ENCODE results near the gene TCF7L1. TPM values are rescaled to one million over a fixed set of nuclear protein-coding genes. Genes with fewer than 3 reads are reported as not detected.

Gene TCF7L1
- total and polyA plus RNA-seq, 9 of the 15 experiments (the other 6 are each of a cell fraction or from before 2014, with no cell fraction given): 0.03 to 0.11 (median 0.07) TPM; not detected in 5

GRCh38 chr2:85169581-85169980 is 36.4 kb downstream of the TCF7L1 start (continued):
- no peak for TF ChIP-seq TSHZ1 (CRISPR knock-in tag; IDR thresholded peaks at IDR 0.05)

DNA sequence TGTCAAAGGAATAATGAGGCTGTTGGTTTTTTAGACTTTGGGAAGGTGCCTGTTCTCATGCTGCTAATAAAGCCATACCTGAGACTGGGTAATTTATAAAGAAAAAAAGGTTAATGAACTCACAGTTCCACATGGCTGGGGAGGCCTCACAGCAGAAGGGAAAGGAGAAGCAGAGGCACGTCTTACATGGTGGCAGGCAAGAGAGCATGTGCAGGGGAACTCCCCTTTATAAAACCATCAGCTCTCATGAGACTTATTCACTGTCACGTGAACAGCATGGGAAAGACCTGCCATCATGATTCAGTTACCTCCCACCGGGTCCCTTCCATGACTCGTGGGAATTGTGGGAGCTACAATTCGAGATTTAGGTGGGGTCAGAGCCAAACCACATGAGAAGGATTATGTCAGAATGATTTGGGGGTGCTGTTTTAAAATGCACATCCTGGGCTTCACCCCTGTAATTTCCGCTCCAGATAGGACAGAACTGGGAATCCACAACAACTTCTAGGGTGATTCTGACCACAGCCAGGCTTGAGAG is 37.8 kb downstream of the TCF7L1 start:
- 0% methylated on average over 6 of the region's 6 CpGs for WGBS (ENCODE audit: insufficient coverage, low coverage, missing lambda C conversion rate)

More for the DNA sequence above, 37.8 kb downstream of the TCF7L1 start:
- Histone ChIP-seq H3K4me1 (replicated peaks in 1 of 2; ENCODE audit: control insufficient read depth in 2 of 2, insufficient read depth in 2 of 2, low read length in 2 of 2) (no peaks in the 10 kb centered on the region), H3K27ac (ENCODE audit: extremely low read depth, low read depth, low read length) (no peak overlapping the region), H3K9ac (ENCODE audit: insufficient read depth in 1 of 2, low read depth in 2 of 2, low read length in 2 of 2) (no peak overlapping the region), H4K20me1 (replicated peaks; ENCODE audit: control insufficient read depth, insufficient read depth, low read length) (0 out of 2 replicates have a peak, but pooled peaks cover 2% of the 10 kb centered on the region), H2AFZ (ENCODE audit: low read depth, low read length) (no peak overlapping the region), H3K4me3 (no peak overlapping the region), H3K79me2 (ENCODE audit: control insufficient read depth, insufficient read depth, low read length) (no peaks in the 10 kb centered on the region), H3K27me3 (ENCODE audit: control insufficient read depth in 2 of 2, insufficient read depth in 2 of 2, low read length in 2 of 2) (peaks cover 39 to 75% of the 10 kb centered on the region in 2 experiments), H3K4me2 (ENCODE audit: insufficient read depth, low read length) (no peak overlapping the region), H3K9me1 (ENCODE audit: control insufficient read depth, insufficient read depth, low read length) (no peaks in the 10 kb centered on the region), H3K9me3 (replicated peaks; ENCODE audit: control insufficient read depth, insufficient read depth, low read depth, low read length) (0 out of 2 replicates have a peak, but pooled peaks cover 1% of the 10 kb centered on the region), H3K36me3 (ENCODE audit: control insufficient read depth, insufficient read depth, low read length) (no peaks in the 10 kb centered on the region)
- DNase-seq (ENCODE audit: extremely low read depth in 1 of 4, low spot score in 3 of 4): no peak
- TF ChIP-seq USF1 (CRISPR knock-in tag; IDR thresholded peaks at IDR 0.05) (no peak), ZKSCAN8 (CRISPR knock-in tag; IDR thresholded peaks at IDR 0.05) (no peak), NFRKB (IDR thresholded peaks at IDR 0.05; ENCODE audit: low read depth) (no peak), KAT2B (IDR thresholded peaks at IDR 0.05; ENCODE audit: low read depth, low read length) (no peak)
- ChIA-PET CTCF (ENCODE audit: low intra/inter-chr PET ratio) (no interaction called here), POLR2A (interaction anchor here (0.7 to 0.8 kb wide), 2 partner anchors 15 to 88 kb away, joined by 3 to 7 read pairs; no protein-coding TSS in a partner anchor)
- in situ Hi-C loops (cut with MboI): no loop called here
- intact Hi-C loops (cut with micrococcal nuclease): no loop called here
- FAIRE-seq: no peak
- BruUV-seq (replicated peaks): no TSS peak
- ATAC-seq: no peak

Measured in K562 (cell line).